GM23338 (cell line): Measurements from ENCODE around the gene STK38. TPM values are rescaled to one million over a fixed set of nuclear protein-coding genes. Genes with fewer than 3 reads are reported as not detected.
A peak's percentile ranks its signal among the peaks of the same experiment; 100 is the strongest.

Experiments used
- ATAC-seq: fragments of 200-7000 bp; cut with Tn5 transposase; 3 replicates; pipeline ENCODE4 v1.9.1; 2020
- DNase-seq: peaks from one replicate; pipeline ENCODE4 v3.0.0-alpha.2; 2015; ENCODE audit warnings: low spot score
- H2AFZ ChIP-seq: fragments of 200-600 bp; sonication (generic); 2 replicates; pipeline ENCODE4 v1.8.0; 2016; ENCODE audit warnings: antibody characterized with exemption, mild to moderate bottlenecking, moderate library complexity
- H3F3A ChIP-seq: fragments of 200-600 bp; sonication (generic); replicated peaks from 2 replicates; pipeline ENCODE4 v1.8.0; 2017; ENCODE audit warnings: antibody characterized with exemption, mixed run types, low read depth
- H3K27ac ChIP-seq: fragments of 200-600 bp; sonication (generic); 2 replicates; pipeline ENCODE4 v1.6.1; 2016; ENCODE audit warnings: low read depth
- H3K27me3 ChIP-seq: fragments of 200-600 bp; sonication (generic); 2 replicates; pipeline ENCODE4 v1.8.0; 2016; ENCODE audit warnings: mild to moderate bottlenecking, mixed run types, moderate library complexity; ENCODE audit not compliant: insufficient read depth
- H3K36me3 ChIP-seq: fragments of 200-600 bp; sonication (generic); 2 replicates; pipeline ENCODE4 v1.8.0; 2016; ENCODE audit warnings: mild to moderate bottlenecking; ENCODE audit not compliant: insufficient read depth
- H3K4me1 ChIP-seq: fragments of 200-600 bp; sonication (generic); 2 replicates; pipeline ENCODE4 v1.8.0; 2016; ENCODE audit warnings: mild to moderate bottlenecking, moderate library complexity; ENCODE audit not compliant: insufficient read depth
- H3K4me2 ChIP-seq: fragments of 200-600 bp; sonication (generic); 2 replicates; pipeline ENCODE4 v1.7.1; 2017; ENCODE audit warnings: mixed run types
- H3K4me3 ChIP-seq: fragments of 200-600 bp; sonication (generic); 2 replicates; pipeline ENCODE4 v1.6.1; 2016; ENCODE audit warnings: mixed run types
- H3K79me2 ChIP-seq: fragments of 200-600 bp; sonication (generic); replicated peaks from 2 replicates; pipeline ENCODE4 v1.8.0; 2017; ENCODE audit warnings: mild to moderate bottlenecking; ENCODE audit not compliant: insufficient read depth
- H3K9me2 ChIP-seq: fragments of 200-600 bp; sonication (generic); 2 replicates; pipeline ENCODE4 v1.8.0; 2017; ENCODE audit not compliant: insufficient read depth
- H4K20me1 ChIP-seq: fragments of 200-600 bp; sonication (generic); replicated peaks from 2 replicates; pipeline ENCODE4 v1.8.0; 2017; ENCODE audit warnings: mild to moderate bottlenecking; ENCODE audit not compliant: insufficient read depth
- H3K27ac Mint-ChIP-seq: 2 replicates; pipeline ENCODE4 v1.8.0; 2020; ENCODE audit warnings: inconsistent platforms, mild to moderate bottlenecking, moderate library complexity, mixed read lengths
- H3K27me3 Mint-ChIP-seq: 3 replicates; pipeline ENCODE4 v1.8.0; 2022; ENCODE audit warnings: low read depth, mild to moderate bottlenecking, moderate library complexity, mixed read lengths, inconsistent platforms; ENCODE audit not compliant: insufficient read depth, poor library complexity
- H3K36me3 Mint-ChIP-seq: 3 replicates; pipeline ENCODE4 v1.8.0; 2021; ENCODE audit warnings: low read depth, mild to moderate bottlenecking, inconsistent platforms, moderate library complexity, mixed read lengths
- H3K4me1 Mint-ChIP-seq: 3 replicates; pipeline ENCODE4 v1.8.0; 2020; ENCODE audit warnings: mild to moderate bottlenecking, inconsistent platforms, mixed read lengths
- H3K4me3 Mint-ChIP-seq: 3 replicates; pipeline ENCODE4 v1.8.0; 2021; ENCODE audit warnings: moderate library complexity, mild to moderate bottlenecking, inconsistent platforms, mixed read lengths
- H3K9me3 Mint-ChIP-seq: 3 replicates; pipeline ENCODE4 v1.8.0; 2020; ENCODE audit warnings: moderate library complexity, mild to moderate bottlenecking, inconsistent platforms, mixed read lengths
- CREB1 ChIP-seq: fragments of 250-450 bp; sonication (Bioruptor Pico); IDR thresholded peaks from 2 replicates; pipeline ENCODE4 v1.5.0; 2020; ENCODE audit warnings: low read depth, mild to moderate bottlenecking, moderate library complexity
- JUNB ChIP-seq: IDR thresholded peaks from one replicate; pipeline ENCODE4 v1.6.1; 2016; ENCODE audit warnings: antibody characterized with exemption; ENCODE audit not compliant: unreplicated experiment
- NANOG ChIP-seq: IDR thresholded peaks from 2 replicates; pipeline ENCODE4 v1.6.1; 2016; ENCODE audit warnings: antibody characterized with exemption, borderline replicate concordance
- POLR2AphosphoS5 ChIP-seq: IDR thresholded peaks from 2 replicates; pipeline ENCODE4 v1.6.1; 2016; ENCODE audit warnings: antibody characterized with exemption, low read depth
- STAT1 ChIP-seq: IDR thresholded peaks from one replicate; pipeline ENCODE4 v1.6.1; 2016; ENCODE audit warnings: antibody characterized with exemption; ENCODE audit not compliant: unreplicated experiment
- ZNF114 ChIP-seq: fragments of 250-450 bp; sonication (Bioruptor Pico); IDR thresholded peaks from 2 replicates; pipeline ENCODE4 v1.5.0; 2020; ENCODE audit warnings: mild to moderate bottlenecking, moderate library complexity
- ZNF462 ChIP-seq: fragments of 250-450 bp; sonication (Bioruptor Pico); IDR thresholded peaks from 2 replicates; pipeline ENCODE4 v1.5.0; 2020; ENCODE audit warnings: mild to moderate bottlenecking, moderate library complexity
- polyA plus RNA-seq: library from polyadenylated mRNA; unstranded; fragments of >200 nt; fragmentation: Nextera tagmentation; extraction: Ambion mirVana; gene quantifications from 2 replicates; pipeline ENCODE4 v1.2.1, GENCODE V29; 2016
- total RNA-seq: library from RNA; depleted of rRNA; stranded (reverse); fragments of >200 nt; shearing (Covaris generic); gene quantifications from 2 replicates; pipeline ENCODE4 v1.2.3, GENCODE V29; 2014
- TF ChIP-seq, protein P1 (sequence below): IDR thresholded peaks from one replicate; pipeline ENCODE4 v1.6.1; 2018; ENCODE audit warnings: antibody characterized with exemption; ENCODE audit not compliant: unreplicated experiment
- TF ChIP-seq, protein P2 (sequence below): IDR thresholded peaks from 2 replicates; pipeline ENCODE4 v1.6.1; 2016; ENCODE audit warnings: antibody characterized with exemption
- TF ChIP-seq, protein P3 (sequence below), 2 experiments: fragments of 200-600 bp in 1 of 2; sonication (generic) in 1 of 2; conservative IDR thresholded peaks; 2 replicates each; pipeline versions ENCODE4 v1.5.1 to v1.6.1; 2016 to 2017; ENCODE audit warnings: antibody characterized with exemption in 2 of 2, low read depth in 2 of 2, mild to moderate bottlenecking in 2 of 2, moderate library complexity in 1 of 2

The STK38 gene
- total and polyA plus RNA-seq, 2 experiments from 2014 or later: 10.8 to 17.4 TPM

DNA sequence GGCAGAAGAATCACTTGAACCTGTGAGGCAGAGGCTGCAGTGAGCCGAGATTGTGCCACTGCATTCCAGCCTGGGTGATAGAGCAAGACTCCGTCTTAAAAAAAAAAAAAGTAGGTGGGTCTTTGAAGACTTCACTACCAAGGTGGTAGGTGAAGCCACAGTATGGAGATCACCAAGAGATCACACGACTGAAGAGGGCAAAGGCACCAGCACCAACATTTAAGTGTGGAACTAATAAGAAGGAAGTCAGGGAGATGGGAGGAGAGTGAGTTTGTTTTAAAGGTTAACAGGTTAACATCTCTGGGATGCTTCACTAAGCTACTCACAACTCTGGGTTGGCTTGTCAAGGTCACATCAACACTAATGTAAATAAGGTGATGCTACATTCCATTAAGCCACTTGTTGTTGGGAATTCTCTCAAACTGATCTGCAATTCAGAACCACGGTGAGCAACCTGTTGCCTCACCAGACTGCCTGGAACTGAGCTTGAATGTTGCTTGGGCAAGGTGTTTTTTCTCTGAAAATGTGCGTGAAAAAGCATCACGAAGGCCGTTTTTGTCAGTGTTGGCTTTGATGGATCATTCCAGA is 55.8 kb downstream of the STK38 start (continued):
- TF ChIP-seq ZNF462 (CRISPR knock-in tag) (no peak), NANOG (no peak)
- TF ChIP-seq, protein P1, sequence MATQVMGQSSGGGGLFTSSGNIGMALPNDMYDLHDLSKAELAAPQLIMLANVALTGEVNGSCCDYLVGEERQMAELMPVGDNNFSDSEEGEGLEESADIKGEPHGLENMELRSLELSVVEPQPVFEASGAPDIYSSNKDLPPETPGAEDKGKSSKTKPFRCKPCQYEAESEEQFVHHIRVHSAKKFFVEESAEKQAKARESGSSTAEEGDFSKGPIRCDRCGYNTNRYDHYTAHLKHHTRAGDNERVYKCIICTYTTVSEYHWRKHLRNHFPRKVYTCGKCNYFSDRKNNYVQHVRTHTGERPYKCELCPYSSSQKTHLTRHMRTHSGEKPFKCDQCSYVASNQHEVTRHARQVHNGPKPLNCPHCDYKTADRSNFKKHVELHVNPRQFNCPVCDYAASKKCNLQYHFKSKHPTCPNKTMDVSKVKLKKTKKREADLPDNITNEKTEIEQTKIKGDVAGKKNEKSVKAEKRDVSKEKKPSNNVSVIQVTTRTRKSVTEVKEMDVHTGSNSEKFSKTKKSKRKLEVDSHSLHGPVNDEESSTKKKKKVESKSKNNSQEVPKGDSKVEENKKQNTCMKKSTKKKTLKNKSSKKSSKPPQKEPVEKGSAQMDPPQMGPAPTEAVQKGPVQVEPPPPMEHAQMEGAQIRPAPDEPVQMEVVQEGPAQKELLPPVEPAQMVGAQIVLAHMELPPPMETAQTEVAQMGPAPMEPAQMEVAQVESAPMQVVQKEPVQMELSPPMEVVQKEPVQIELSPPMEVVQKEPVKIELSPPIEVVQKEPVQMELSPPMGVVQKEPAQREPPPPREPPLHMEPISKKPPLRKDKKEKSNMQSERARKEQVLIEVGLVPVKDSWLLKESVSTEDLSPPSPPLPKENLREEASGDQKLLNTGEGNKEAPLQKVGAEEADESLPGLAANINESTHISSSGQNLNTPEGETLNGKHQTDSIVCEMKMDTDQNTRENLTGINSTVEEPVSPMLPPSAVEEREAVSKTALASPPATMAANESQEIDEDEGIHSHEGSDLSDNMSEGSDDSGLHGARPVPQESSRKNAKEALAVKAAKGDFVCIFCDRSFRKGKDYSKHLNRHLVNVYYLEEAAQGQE: peak; percentile 52

DNA sequence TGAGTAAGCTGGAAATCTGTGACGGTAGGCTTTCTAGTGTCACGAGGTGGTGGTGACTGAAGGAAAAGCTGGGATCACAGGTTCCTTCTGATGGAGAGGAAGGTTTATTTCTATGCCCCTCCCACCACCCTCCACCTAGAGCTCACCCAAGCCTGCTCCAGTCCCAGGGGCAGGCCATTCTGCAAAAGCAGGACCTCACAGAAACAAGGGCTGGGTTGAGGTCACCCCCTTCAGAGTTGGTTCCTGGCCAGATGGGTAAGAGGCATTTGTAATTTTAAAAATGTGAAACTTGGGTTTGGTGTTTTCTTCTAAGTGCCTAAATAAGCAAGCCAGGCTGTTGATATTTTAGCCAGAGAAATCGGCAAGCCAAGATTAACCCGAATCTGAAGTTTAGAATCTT is 57.9 kb downstream of the STK38 start:
- H3K79me2 ChIP-seq: no peaks in the 10 kb centered on the region
- 0 out of 2 replicates have a peak, but pooled peaks cover 11% of the 10 kb centered on the region for H3K36me3 ChIP-seq
- Mint-ChIP-seq H3K4me1 (peaks cover 21% of the 10 kb centered on the region), H3K27ac (no peak overlapping the region), H3K27me3 (peaks cover 4% of the 10 kb centered on the region), H3K4me3 (no peak overlapping the region), H3K36me3 (peaks cover 22% of the 10 kb centered on the region), H3K9me3 (no peaks in the 10 kb centered on the region)
- H3K4me3 ChIP-seq: no peak overlapping the region
- peaks cover 21% of the 10 kb centered on the region; the same call in 1 of the 2 replicates for H3K4me1 ChIP-seq
- H3K27me3 ChIP-seq: no peaks in the 10 kb centered on the region
- peak; percentile 17; the same call in 1 of the 3 replicates for ATAC-seq
- H3K4me2 ChIP-seq: no peak overlapping the region
- H3K27ac ChIP-seq: no peak overlapping the region
- H4K20me1 ChIP-seq: peaks cover 4% of the 10 kb centered on the region
- no peaks in the 10 kb centered on the region for H3K9me2 ChIP-seq
- no peaks in the 10 kb centered on the region for H3F3A ChIP-seq
- no peak overlapping the region for H2AFZ ChIP-seq
- DNase-seq: no peak
- TF ChIP-seq CREB1 (CRISPR knock-in tag): no peak
- TF ChIP-seq, protein P2, sequence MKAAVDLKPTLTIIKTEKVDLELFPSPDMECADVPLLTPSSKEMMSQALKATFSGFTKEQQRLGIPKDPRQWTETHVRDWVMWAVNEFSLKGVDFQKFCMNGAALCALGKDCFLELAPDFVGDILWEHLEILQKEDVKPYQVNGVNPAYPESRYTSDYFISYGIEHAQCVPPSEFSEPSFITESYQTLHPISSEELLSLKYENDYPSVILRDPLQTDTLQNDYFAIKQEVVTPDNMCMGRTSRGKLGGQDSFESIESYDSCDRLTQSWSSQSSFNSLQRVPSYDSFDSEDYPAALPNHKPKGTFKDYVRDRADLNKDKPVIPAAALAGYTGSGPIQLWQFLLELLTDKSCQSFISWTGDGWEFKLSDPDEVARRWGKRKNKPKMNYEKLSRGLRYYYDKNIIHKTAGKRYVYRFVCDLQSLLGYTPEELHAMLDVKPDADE: no peak
- no peak for TF ChIP-seq JUNB
- no peak for TF ChIP-seq ZNF114 (CRISPR knock-in tag)
- TF ChIP-seq, protein P3, sequence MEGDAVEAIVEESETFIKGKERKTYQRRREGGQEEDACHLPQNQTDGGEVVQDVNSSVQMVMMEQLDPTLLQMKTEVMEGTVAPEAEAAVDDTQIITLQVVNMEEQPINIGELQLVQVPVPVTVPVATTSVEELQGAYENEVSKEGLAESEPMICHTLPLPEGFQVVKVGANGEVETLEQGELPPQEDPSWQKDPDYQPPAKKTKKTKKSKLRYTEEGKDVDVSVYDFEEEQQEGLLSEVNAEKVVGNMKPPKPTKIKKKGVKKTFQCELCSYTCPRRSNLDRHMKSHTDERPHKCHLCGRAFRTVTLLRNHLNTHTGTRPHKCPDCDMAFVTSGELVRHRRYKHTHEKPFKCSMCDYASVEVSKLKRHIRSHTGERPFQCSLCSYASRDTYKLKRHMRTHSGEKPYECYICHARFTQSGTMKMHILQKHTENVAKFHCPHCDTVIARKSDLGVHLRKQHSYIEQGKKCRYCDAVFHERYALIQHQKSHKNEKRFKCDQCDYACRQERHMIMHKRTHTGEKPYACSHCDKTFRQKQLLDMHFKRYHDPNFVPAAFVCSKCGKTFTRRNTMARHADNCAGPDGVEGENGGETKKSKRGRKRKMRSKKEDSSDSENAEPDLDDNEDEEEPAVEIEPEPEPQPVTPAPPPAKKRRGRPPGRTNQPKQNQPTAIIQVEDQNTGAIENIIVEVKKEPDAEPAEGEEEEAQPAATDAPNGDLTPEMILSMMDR (conservative IDR thresholded peaks at IDR 0.05; ENCODE audit: low read depth in 2 of 2): no peak
- no peak for TF ChIP-seq STAT1
- no peak for TF ChIP-seq POLR2AphosphoS5
